ENCODE measurements around the gene CXXC4.
A peak's percentile ranks its signal among the peaks of the same experiment; 100 is the strongest.

The CXXC4 gene

DNA sequence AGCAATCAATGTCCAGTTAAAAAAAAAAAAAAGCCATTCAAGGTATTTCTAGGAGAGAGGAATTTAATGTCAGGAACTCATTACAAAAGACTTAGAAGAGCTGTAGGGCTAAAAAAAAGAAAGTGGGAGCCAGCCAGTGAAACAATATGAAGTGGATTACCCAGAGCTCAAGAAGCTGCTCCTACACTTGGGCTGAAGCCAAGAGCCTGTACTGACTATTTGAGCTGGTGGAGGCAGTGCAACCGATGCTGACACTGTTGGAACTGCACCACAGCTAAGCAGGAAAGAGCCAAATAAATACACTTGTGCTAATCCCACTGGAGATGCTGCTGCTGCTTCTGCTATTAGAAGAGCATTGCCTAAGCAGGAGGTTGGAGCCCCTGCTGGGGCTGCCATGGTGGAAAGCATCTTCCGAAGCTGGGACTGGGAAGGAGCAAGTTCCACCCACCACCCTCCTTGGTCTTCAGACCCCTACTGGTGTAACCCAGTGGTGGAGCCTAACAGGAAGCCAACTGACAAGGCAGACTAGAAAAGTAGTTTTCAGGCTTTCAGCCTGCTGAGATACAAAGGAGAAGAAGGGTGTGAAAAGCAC is 65.4 kb downstream of the CXXC4 start:
- H3K4me3 ChIP-seq (ENCODE audit: control insufficient read depth, low read depth, low read length): no peak overlapping the region
- no peak for DNase-seq (ENCODE audit: low read depth)
- TF ChIP-seq, protein P1, sequence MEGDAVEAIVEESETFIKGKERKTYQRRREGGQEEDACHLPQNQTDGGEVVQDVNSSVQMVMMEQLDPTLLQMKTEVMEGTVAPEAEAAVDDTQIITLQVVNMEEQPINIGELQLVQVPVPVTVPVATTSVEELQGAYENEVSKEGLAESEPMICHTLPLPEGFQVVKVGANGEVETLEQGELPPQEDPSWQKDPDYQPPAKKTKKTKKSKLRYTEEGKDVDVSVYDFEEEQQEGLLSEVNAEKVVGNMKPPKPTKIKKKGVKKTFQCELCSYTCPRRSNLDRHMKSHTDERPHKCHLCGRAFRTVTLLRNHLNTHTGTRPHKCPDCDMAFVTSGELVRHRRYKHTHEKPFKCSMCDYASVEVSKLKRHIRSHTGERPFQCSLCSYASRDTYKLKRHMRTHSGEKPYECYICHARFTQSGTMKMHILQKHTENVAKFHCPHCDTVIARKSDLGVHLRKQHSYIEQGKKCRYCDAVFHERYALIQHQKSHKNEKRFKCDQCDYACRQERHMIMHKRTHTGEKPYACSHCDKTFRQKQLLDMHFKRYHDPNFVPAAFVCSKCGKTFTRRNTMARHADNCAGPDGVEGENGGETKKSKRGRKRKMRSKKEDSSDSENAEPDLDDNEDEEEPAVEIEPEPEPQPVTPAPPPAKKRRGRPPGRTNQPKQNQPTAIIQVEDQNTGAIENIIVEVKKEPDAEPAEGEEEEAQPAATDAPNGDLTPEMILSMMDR (conservative IDR thresholded peaks at IDR 0.05; ENCODE audit: control insufficient read depth, insufficient read depth, low read depth, low read length): no peak

DNA sequence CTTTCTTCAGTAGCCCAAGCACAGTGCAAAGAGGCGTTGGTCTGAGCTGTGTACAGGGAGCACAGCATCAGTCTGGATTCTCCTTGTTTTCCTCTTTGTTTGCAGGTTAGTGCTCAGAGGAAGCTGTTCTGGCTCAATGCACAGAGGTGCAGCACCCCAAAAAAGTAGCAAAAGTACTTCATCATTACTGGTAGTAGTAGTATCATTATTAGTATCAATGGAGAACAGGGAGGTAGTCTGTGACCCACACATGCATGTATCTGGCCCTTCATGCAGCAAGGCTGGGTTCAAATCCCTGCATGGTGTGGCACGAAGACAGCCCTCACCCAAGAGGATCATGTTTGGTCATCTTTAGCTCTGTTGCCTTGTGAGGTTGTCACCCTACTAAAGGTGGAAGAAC is 68.7 kb downstream of the CXXC4 start:
- TF ChIP-seq, protein P1 (conservative IDR thresholded peaks at IDR 0.05; ENCODE audit: control insufficient read depth, insufficient read depth, low read depth, low read length): no peak
- no peak overlapping the region for H3K4me3 ChIP-seq (ENCODE audit: control insufficient read depth, low read depth, low read length)

DNA sequence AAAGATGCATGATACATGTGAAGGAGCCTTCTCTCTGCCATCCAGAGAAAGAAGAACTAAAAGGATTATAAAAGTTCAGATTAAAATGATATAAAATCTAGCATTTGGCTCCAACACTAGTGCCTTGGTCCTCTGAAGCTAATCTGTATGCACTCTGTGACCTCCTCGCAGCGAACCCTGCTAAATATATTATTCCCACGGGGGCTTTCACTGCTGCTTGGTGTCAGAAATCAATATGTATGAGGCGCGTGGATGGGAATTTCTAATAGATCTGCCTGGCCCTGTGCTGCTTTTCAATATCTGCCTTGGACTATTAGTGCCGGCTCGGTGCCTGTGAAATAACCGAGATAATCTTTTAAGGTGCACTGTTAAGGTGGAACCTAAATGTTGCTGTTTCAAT is 69.7 kb downstream of the CXXC4 start:
- peak overlapping the region; percentile 22 for H3K4me3 ChIP-seq (ENCODE audit: control insufficient read depth, low read depth, low read length)
- no peak for DNase-seq (ENCODE audit: low read depth)
- TF ChIP-seq, protein P1 (conservative IDR thresholded peaks at IDR 0.05; ENCODE audit: control insufficient read depth, insufficient read depth, low read depth, low read length): no peak

More for the DNA sequence above, 68.7 kb downstream of the CXXC4 start:
- DNase-seq (ENCODE audit: low read depth): no peak

DNA sequence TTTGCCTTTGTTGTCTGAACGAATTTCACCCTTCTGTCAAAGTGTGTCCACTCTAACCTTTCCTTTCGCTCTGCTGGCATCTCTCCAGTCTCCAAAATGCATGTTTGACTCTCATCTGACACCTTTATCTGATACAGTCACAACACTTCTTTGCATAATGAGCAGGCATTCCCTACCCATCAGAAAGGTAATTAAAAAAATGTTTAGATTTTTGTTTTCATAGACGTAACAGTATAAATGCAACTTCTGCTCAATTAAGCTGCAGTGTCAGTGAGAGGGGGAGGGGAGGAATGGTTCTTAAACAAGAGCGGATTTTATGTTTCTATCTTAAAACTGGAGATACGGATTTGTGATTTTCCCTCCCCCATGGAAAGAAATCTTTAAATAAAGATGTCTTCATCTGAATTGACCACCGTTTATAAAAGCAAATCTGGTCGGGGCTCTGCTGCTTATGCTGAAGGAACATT is 70.2 kb downstream of the CXXC4 start:
- TF ChIP-seq, protein P1 (conservative IDR thresholded peaks at IDR 0.05; ENCODE audit: control insufficient read depth, insufficient read depth, low read depth, low read length): no peak
- peak overlapping the region; percentile 22 for H3K4me3 ChIP-seq (ENCODE audit: control insufficient read depth, low read depth, low read length)
- peak; percentile 2 for DNase-seq (ENCODE audit: low read depth)

DNA sequence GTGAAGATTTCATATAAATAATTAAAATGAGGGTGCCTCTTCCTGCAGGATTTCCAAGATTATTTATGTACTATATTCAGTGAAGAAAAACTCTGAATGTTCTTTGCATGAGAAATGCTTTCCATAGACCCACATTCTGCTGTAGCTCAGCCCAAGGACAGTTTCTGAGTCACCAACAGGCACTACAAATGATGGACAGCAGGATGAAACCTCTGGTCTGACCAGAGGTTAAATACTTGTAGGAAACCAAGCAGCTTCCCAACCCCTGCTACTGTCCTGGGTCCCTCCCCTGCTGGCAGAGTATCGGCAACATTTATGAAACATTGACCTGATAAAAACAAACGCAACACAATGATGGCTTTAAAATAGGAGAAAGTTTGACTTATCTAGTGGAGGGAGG is 73.1 kb downstream of the CXXC4 start:
- TF ChIP-seq, protein P1 (conservative IDR thresholded peaks at IDR 0.05; ENCODE audit: control insufficient read depth, insufficient read depth, low read depth, low read length): no peak
- no peak overlapping the region for H3K4me3 ChIP-seq (ENCODE audit: control insufficient read depth, low read depth, low read length)
- DNase-seq (ENCODE audit: low read depth): no peak

DNA sequence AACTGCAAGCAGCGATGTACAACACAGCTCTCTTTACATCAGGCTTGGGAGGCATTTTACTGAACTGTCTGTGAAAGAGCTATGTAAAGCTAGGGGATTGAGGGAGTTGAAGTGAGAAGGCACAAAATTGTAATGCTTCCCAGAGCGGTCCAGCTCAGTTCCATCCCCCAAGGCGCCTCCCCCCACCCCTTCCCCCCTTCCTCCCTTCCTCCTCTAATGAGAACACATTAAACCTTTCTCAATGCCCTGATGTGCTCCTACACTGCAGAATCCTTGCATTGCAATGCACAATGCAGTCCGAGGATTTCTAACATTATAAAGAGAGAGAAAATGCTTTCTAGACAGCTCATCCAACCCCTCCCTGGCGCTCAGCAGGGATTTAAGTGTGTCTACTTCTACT is 73.9 kb downstream of the CXXC4 start:
- H3K4me3 ChIP-seq (ENCODE audit: control insufficient read depth, low read depth, low read length): no peak overlapping the region
- DNase-seq (ENCODE audit: low read depth): no peak

More for the DNA sequence above, 73.9 kb downstream of the CXXC4 start:
- TF ChIP-seq, protein P1 (conservative IDR thresholded peaks at IDR 0.05; ENCODE audit: control insufficient read depth, insufficient read depth, low read depth, low read length): no peak
